ENCODE data around the gene TNNI2. TPM values are rescaled to one million over a fixed set of nuclear protein-coding genes. Genes with fewer than 3 reads are reported as not detected.

TNNI2 gene
- total and polyA plus RNA-seq, 10 of the 15 experiments (the other 5 are each of a cell fraction or from before 2014, with no cell fraction given): 0.14 to 0.79 (median 0.37) TPM; not detected in 4

GRCh38 chr11:1839924-1840779, 1.4 kb downstream of the TNNI2 start (continued):
- TF ChIP-seq PRDM15 (CRISPR knock-in tag; IDR thresholded peaks at IDR 0.05) (no peak), STAT3 (IDR thresholded peaks at IDR 0.05; ENCODE audit: low read depth, low read length) (no peak), ZBTB40 (IDR thresholded peaks at IDR 0.05; ENCODE audit: borderline replicate concordance) (no peak), E2F4 (IDR thresholded peaks at IDR 0.05; ENCODE audit: low read depth, low read length) (no peak), TBL1XR1 (IDR thresholded peaks at IDR 0.05; ENCODE audit: low read depth, low read length) (no peak), IKZF1 (conservative IDR thresholded peaks at IDR 0.05) (peak; percentile 67), RCOR1 (conservative IDR thresholded peaks at IDR 0.05; ENCODE audit: low read depth, low read length) (no peak), CREM (IDR thresholded peaks at IDR 0.05; ENCODE audit: low read depth) (0 out of 2 replicates have a peak, but pooled peaks have one; percentile 10), PML (IDR thresholded peaks at IDR 0.05; ENCODE audit: low read length) (no peak), CTCF (IDR thresholded peaks at IDR 0.05 in 2 of 3, conservative IDR thresholded peaks at IDR 0.05 in 1 of 3; ENCODE audit: control insufficient read depth in 2 of 3, extremely low read depth in 1 of 3, insufficient read depth in 1 of 3, low read depth in 3 of 3, low read length in 3 of 3) (no peak), REST (IDR thresholded peaks at IDR 0.05; ENCODE audit: low read depth, low read length) (no peak), YY1 (IDR thresholded peaks at IDR 0.05; ENCODE audit: low read depth, low read length) (no peak), MAX (IDR thresholded peaks at IDR 0.05; ENCODE audit: low read depth, low read length) (no peak)
